Calu3 (cell line): ENCODE results near the gene OR5H1. TPM values are rescaled to one million over a fixed set of nuclear protein-coding genes. Genes with fewer than 3 reads are reported as not detected.
"Not testable (repeated sequence)": the region's sequence is repeated elsewhere in the genome, so short reads cannot be mapped to it uniquely, and the experiment has no call there.

Experiments used
- BruUV-seq: library from RNA; stranded (reverse); fragments of 400-500 nt; replicated peaks from 2 replicates; lab custom pipeline; 2021; lab: Mats Ljungman, UMichigan
- CTCF ChIA-PET: fragments of 300-600 bp; sonication (Branson Sonifier 250); formaldehyde crosslinking; loops from one replicate; lab custom pipeline; 2022; ENCODE audit warnings: antibody characterized with exemption; lab: Charles Lee
- DNase-seq: peaks from one replicate; pipeline ENCODE4 v3.0.0; 2022
- H3K27ac Mint-ChIP-seq: one replicate; pipeline ENCODE4 v1.8.0; 2022; ENCODE audit warnings: mixed read lengths; ENCODE audit not compliant: unreplicated experiment
- H3K27me3 Mint-ChIP-seq: one replicate; pipeline ENCODE4 v1.8.0; 2022; ENCODE audit warnings: mixed read lengths; ENCODE audit not compliant: unreplicated experiment
- H3K36me3 Mint-ChIP-seq: one replicate; pipeline ENCODE4 v1.8.0; 2022; ENCODE audit warnings: mild to moderate bottlenecking, moderate library complexity, mixed read lengths; ENCODE audit not compliant: insufficient read depth, unreplicated experiment
- H3K4me1 Mint-ChIP-seq: one replicate; pipeline ENCODE4 v1.8.0; 2022; ENCODE audit warnings: mild to moderate bottlenecking, low read depth, mixed read lengths; ENCODE audit not compliant: unreplicated experiment
- H3K4me3 Mint-ChIP-seq: one replicate; pipeline ENCODE4 v1.8.0; 2022; ENCODE audit warnings: mild to moderate bottlenecking, low read depth, moderate library complexity, mixed read lengths; ENCODE audit not compliant: unreplicated experiment
- H3K9me3 Mint-ChIP-seq: one replicate; pipeline ENCODE4 v1.8.0; 2022; ENCODE audit warnings: low read depth, mixed read lengths; ENCODE audit not compliant: unreplicated experiment
- CTCF ChIP-seq: fragments of 200-600 bp; IDR thresholded peaks from one replicate; pipeline ENCODE4 v1.8.0; 2022; ENCODE audit warnings: antibody characterized with exemption; ENCODE audit not compliant: unreplicated experiment
- intact Hi-C: fragments of 100-400 bp; cut with micrococcal nuclease; formaldehyde crosslinking; loops from one replicate; pipeline ENCODE4 v1.10.0; 2022; ENCODE audit not compliant: unreplicated experiment
- total RNA-seq: library from RNA; stranded (reverse); gene quantifications from 2 replicates; pipeline ENCODE4 v1.2.3, GENCODE V29; 2022

Gene OR5H1
- total RNA-seq, 1 experiment from 2014 or later, result not detected

- BruUV-seq, result no TSS peak
- Mint-ChIP-seq H3K36me3 (no peaks in the 10 kb centered on the region), H3K9me3 (no peaks in the 10 kb centered on the region), H3K4me3 (no peak within 1 kb of the TSS), H3K27me3 (peaks cover 31% of the 10 kb centered on the region), H3K4me1 (peaks cover 10% of the 10 kb centered on the region), H3K27ac (no peak within 1 kb of the TSS)
- no peak for DNase-seq
- intact Hi-C loops, result no loop called here
- CTCF ChIA-PET, result no interaction called here
- no peak for TF ChIP-seq CTCF
These were observed 16.7 kb downstream of the OR5H1 start, which contains the start of gene OR5H14 for GRCh38 chr3:98147179-98147578. OR5H14 (plus strand) TSS chr3:98147479; CDS start chr3:98149386, 1,907 bp downstream.

- DNase-seq, result no peak
- Mint-ChIP-seq H3K9me3 (no peaks in the 10 kb centered on the region), H3K27me3 (peaks cover 16% of the 10 kb centered on the region), H3K4me3 (no peak overlapping the region), H3K4me1 (peaks cover 10% of the 10 kb centered on the region), H3K36me3 (no peaks in the 10 kb centered on the region), H3K27ac (no peak overlapping the region)
- CTCF ChIA-PET, result no interaction called here
- no peak for TF ChIP-seq CTCF
- intact Hi-C loops, result no loop called here
- no TSS peak for BruUV-seq
These were observed 18.2 kb downstream of the OR5H1 start for GRCh38 chr3:98148751-98149150.

- H3K27ac Mint-ChIP-seq, BruUV-seq, H3K4me3 Mint-ChIP-seq, intact Hi-C loops, DNase-seq, H3K9me3 Mint-ChIP-seq, CTCF ChIA-PET, H3K36me3 Mint-ChIP-seq: not testable (repeated sequence)
- Mint-ChIP-seq H3K4me1 (peaks cover 10% of the 10 kb centered on the region), H3K27me3 (peaks cover 13% of the 10 kb centered on the region)
These were observed 18.9 kb downstream of the OR5H1 start for GRCh38 chr3:98149456-98149855.

- Mint-ChIP-seq H3K36me3 (no peaks in the 10 kb centered on the region), H3K4me3 (no peak overlapping the region), H3K27ac (no peak overlapping the region), H3K9me3 (no peaks in the 10 kb centered on the region), H3K4me1 (peaks cover 10% of the 10 kb centered on the region), H3K27me3 (peaks cover 13% of the 10 kb centered on the region)
- TF ChIP-seq CTCF, result no peak
- DNase-seq, result no peak
- CTCF ChIA-PET, result no interaction called here
- no TSS peak for BruUV-seq
- intact Hi-C loops, result no loop called here
These were observed 20.7 kb downstream of the OR5H1 start for GRCh38 chr3:98151241-98151640.

GRCh38 chr3:98166396-98166795 is 35.9 kb downstream of the OR5H1 start, which contains the start of gene OR5H15:
OR5H15 (plus strand) TSS chr3:98166696; CDS start chr3:98168700, 2,004 bp downstream.
- DNase-seq, result no peak

More at GRCh38 chr3:98166396-98166795, 35.9 kb downstream of the OR5H1 start, which contains the start of gene OR5H15:
- H3K36me3 Mint-ChIP-seq, result no peaks in the 10 kb centered on the region
- H3K9me3 Mint-ChIP-seq, result no peaks in the 10 kb centered on the region
- no peak within 1 kb of the TSS for H3K4me3 Mint-ChIP-seq
- peaks cover 25% of the 10 kb centered on the region for H3K27me3 Mint-ChIP-seq
- H3K27ac Mint-ChIP-seq, result no peak within 1 kb of the TSS
- no TSS peak for BruUV-seq
- intact Hi-C loops, result no loop called here
- CTCF ChIA-PET, result no interaction called here
- no peaks in the 10 kb centered on the region for H3K4me1 Mint-ChIP-seq
- no peak for TF ChIP-seq CTCF
